ENCODE measurements around the gene CEACAM1.
"Not testable (repeated sequence)": the region's sequence is repeated elsewhere in the genome, so short reads cannot be mapped to it uniquely, and the experiment has no call there.

Gene CEACAM1

DNA sequence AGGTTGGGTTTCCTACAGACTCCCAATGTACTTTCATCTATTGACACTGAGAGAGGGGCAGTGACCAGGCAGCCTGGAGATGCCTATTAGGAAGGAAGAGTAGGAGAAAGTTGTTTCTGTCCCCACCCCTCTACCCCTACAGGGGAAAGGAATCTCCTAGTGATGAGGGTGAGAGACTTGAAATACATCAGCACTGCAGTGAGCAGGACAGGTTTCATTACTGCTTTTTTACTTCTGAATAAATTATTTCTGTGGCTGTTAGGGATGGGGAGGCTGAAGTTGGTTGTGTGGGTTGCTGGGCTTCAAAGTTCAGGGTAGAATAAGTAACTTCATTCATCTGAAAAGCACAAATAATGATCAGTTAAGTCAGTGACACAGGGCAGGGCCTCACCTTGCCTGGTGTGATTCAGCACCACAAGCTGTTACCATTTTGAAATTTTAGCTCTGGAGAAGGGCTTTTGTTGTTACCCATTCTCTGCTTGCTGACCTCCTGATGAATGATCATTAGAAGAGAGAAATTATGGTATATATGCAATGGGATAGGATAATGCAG lies 19.3 kb downstream of the CEACAM1 start:
- no peak for DNase-seq

DNA sequence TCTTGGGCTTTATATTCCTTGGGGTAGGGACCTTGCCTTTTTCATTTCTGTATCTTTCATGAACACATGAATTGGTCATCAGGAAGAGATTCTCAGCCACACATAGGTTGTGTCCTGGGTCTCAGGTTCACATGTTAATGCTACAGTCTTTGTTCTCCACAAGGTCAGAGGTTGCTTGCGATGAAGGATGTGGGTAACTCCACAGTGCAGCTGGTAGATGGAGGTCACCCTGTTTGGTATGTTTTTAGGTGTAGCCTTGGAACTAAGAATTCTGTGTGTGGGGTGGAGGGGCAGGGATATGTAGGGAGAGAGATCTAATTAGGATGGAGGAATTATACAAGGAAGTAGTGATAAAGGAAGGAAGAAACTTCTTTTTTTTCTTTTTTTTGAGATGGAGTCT lies 23.2 kb downstream of the CEACAM1 start:
- no peak for DNase-seq

DNA sequence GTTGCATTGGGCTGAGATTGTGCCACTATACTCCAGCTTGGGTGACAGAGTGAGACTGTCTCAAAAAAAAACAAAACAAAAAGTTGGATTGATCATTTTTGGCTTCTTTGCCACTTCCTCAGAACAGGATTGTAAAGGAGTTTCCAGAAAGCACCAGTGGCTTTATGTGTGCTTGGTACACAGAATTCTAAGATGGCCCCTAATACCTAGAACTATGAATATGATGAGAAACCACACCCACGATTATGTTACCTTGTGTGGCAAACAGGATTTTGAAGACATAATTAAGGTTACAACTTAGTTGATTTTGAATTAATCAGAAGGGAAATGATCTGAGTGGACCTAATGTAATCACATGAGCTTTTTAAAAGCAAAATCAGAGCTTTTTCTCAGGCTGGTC lies 26.5 kb downstream of the CEACAM1 start:
- no peak for DNase-seq

DNA sequence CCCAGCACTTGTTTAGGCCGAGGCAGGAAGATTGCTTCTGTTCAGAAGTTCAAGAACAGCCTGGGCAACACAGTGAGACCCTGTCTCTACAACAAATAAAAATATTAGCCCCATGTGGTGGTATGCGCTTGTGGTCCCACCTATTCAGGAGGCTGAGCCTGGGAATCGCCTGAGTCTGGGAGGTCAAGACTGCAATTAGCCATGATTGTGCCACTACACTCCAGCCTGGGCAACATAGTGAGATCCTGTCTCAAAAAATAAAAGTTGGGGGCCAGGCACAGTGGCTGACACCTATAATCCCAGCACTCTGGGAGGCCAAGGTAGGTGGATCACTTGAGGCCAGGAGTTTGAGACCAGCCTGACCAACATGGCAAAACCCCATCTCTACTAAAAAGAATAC lies 27.0 kb downstream of the CEACAM1 start:
- DNase-seq = not testable (repeated sequence)

DNA sequence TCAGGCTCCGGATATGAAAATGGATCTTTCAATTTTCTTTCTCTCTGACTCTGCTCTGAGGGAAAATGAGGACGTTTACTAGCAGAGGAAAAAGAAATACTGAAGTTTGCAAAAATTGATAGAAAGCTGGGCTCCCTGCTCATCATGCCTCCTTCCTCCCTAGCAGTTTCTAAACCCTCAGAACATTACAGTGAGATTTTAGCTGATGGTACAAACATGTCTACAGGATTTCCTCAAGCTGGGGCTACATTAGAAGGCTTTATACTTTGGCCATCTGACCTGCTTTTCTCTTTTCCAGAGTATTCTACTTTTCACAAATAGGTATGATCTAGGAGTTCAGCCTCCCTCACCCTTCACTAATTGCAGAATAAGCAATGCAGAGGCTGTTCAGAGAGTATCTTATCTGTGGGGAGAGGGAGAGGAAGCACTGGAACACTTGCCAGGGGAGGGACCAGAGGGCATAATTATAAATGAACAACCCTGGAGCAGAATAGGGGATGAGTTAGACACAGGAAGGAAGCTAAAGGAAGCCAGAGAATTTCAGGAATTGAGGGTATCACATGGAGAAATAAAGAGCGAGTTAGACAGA lies 30.0 kb downstream of the CEACAM1 start:
- no peak for DNase-seq

DNA sequence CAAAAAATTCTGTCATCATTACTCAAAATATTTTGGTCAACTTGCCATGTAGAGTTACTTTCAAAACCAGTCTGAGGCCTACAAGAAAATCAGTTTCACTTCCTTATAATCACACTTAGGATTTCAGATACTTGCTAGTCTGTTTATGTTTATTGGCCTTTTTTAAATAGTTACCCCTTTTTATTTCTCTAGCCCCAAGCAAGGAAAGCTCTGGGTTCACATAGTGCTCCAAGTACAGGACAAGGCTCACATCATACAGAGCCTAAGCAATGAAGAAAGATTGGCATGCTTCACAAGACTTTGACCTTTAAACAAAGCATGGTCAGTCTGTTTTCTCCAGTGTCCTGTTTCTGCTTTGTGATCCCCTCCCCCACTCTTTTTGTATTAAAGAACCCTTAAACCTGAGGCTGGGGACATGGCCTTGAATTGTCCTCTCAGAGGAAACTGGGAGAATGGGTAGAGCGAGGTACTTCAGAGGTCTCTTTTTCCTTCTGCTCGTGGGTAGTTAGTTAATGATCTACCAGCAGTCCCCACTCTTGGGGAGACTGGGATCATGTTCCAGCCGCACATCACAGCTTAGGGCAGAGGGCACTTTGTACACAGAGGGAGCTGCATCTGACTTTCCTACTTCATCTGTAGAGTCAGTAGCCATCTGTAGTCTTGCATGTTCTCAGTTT lies 30.7 kb downstream of the CEACAM1 start:
- no peak for DNase-seq

DNA sequence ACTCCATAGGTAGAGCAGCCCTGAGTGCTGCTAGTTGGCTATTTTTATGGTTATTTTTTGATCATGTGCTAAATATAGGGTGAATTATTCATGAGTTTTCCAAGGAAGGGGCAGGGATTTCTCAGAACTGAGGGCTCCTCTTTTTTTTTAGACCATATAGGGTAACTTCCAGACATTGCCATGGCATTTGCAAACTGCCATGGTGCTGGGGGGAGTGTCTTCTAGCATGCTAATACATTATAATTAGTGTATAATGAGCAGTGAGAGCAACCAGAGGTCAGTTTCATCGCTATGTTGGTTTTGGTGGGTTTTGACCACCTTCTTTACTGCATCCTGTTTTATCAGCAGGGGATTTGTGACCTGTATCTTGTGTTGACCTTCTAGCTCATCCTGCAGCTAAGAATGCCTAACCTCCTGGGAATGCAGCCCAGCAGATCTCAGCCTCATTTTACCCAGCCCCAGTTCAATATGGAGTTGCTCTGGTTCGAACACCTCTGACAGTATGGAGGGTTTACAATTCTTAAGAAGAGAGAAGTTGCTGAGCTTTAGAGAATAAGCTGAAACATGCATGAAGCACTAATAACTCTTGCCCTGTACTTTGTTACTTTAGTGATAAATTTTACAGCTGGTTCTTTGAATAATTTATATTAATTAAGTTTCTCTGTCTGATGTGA lies 31.7 kb downstream of the CEACAM1 start:
- no peak for DNase-seq

DNA sequence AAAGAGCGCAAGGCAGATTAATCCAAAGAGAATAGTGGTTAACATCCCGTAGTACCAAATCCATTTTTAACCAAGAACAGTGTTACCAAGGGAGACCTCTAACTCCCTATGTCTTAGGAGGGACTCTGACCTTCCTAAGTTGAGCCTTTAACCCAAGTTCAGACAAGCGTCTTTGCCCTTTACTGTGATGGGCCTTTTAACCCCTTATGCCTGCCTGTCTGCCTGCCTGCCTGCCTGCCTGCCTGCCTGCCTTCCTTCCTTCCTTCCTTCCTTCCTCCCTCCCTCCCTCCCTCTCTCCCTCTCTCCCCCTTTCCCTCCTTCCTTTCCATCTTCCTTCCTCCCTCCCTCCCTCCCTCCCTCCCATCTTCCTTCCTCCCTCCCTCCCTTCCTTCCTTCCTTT lies 32.6 kb downstream of the CEACAM1 start:
- no peak for DNase-seq

DNA sequence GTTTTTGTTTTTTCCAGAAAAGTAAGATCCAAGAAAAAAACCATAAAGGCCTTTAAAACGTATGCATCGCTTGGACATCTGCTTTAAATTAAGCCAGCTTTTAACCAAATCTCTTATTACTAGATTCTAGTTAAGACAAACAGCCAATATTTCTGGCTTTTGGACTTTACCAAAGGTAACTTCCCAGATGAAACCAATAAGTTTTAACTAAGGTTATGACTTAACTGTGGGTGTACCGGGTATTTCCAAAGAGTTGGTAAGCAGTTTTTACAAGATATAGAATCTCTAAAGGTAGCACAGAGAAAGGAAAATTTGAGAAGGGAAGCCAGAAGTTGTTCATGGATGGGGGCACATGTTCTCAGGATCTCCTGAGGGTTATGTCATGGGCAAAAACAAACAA lies 34.0 kb downstream of the CEACAM1 start:
- no peak for DNase-seq

DNA sequence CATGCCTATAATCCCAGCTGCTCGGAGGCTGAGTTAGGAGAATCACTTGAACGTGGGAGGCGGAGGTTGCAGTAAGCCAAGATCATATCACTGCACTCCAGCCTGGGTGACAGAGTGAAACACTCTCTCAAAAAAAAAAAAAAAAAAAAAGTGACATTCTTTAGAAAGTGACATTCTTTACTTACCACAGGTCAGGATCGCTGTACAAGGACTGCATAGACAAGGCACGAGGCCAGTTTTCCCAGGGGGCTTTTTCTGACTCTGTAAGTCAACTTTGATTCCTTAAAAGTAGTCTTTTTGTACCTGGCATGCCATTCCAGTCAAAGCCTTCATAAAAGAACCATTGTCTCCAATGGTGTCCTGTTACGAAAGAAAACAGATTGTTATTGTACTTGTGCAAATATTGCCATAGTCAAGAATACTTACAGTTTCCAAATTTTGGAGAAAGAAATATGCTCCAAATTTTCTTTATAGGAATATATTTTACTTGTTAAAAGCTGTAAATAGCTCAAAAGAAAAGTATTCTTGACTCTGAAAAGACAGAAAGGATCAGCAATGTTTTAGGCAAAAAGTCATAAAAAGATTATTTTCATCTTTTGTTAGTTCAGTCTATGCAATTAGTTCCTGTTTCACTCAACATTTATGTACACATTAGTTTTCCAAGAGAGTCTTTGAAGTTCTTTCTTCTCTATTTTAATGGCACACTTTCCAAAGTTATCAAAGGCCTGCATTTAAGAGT lies 39.3 kb downstream of the CEACAM1 start:
- DNase-seq = peak; percentile 7

DNA sequence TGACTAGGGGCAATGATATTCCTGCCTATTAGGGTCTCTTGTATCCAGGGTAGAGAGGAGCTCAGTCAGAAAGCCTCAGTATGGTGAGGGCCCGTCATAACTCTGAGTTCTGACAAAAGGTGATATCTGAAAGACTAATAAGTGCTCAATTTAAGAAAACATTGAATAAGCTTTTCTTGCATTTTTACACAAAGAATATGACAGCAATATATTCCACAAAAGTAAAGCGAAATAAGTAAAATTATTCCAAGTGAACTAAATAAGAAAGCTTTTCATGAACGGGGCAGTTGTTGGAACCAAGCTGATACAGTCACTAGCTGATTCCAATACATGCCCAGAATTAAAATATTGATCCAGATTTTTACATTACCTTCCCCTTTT lies 40.5 kb downstream of the CEACAM1 start:
- DNase-seq = no peak

DNA sequence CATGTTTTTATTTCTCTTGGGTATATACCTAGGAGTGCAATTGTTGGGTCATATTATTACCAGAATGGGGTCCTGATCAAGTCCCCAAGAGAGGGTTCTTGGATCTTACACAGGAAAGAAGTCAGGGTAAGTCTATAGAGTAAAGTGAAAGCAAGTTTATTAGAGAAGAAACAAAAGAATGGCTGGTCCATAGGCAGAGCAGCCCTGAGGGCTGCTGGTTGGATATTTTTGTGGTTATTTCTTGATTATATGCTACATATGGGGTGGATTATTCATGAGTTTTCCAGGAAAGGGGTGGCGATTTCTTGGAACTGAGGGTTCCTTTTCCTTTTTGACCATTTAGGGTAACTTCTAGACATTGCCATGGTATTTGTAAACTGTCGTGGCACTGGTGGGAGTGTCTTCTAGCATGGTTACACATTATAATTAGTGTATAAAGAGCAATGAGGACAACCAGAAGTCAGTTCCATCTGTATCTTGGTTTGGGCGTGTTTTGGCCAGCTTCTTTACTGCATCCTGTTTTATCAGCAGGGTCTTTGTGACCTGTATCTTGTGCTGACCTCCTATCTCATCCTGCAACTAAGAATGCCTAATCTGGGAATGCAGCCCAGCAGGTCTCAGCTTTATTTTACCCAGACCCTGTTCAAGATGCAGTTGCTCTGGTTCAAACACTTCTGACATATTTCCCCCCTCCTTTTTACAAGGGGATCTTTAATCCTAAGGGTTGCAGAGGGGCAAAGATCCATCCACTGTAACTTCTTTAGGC lies 41.1 kb downstream of the CEACAM1 start:
- DNase-seq = no peak

DNA sequence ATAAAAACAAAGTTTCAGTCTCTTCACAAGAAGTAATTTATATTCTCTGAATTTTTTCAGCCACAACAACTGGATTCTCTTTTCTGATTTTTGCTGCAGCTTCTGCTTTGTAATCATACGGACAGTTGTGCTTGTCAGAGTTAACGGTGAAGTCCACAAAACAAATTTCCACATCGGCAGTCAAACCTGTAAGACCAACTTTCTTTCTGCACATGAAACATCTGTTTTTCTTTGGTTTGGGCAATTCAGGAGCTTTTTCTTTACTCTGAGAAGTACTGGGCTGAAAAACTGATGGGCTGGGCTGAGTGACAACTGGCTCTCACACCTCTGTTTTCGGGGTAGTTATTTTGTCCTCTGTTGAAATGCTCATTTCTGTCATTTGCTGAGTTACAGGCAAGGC lies 43.2 kb downstream of the CEACAM1 start:
- DNase-seq = not testable (repeated sequence)

DNA sequence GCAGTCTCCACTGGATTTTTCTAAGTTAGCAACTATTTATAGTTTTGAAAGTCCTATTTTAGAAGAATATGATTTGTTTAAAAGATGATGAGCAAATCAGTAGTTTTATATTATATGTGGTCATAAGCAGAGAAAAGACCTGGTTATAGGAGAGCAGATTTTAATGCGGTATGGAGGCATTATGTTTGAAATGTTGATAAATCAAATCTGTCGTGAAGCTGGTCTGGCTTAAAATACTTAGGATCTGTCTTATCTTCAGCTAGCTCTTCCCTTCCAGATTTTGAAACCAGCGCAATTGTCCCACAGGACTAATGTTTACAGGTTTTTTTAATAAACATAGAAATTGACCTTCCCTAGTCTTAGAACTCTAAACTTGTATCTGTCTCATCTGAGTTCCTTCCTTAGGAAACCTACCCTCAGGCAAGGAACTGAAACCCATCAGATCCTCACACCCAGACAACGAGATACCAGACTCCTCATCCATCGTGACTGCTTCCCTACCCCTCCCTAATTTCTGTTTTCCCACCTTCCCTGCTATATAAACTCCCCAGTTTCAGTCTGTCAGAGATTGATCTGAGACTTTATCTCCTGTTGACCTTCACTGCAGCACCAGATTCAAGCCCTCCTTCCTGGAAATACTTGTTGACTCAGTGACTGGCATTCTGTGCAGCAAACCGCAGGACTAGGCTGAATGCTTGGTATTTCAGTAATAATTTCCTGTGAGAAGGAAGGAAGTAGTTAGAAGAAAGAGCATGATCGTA lies 47.8 kb downstream of the CEACAM1 start:
- no peak for DNase-seq

DNA sequence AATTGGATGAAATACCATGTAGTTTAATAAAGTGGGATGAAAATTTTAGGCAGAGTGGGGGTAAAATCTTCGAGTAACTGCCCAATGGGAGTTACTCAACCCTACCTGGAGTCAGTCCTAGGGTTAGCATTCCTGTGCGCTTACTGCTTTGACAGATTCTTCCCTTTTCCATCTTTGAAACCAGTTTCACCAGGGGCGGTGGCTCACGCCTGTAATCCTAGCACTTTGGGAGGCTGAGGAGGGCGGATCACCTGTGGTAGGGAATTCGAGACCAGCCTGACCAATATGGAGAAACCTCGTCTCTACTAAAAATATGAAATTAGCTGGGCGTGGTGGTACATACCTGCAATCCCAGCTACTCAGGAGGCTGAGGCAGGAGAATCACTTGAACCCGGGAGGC lies 48.5 kb downstream of the CEACAM1 start:
- no peak for DNase-seq

DNA sequence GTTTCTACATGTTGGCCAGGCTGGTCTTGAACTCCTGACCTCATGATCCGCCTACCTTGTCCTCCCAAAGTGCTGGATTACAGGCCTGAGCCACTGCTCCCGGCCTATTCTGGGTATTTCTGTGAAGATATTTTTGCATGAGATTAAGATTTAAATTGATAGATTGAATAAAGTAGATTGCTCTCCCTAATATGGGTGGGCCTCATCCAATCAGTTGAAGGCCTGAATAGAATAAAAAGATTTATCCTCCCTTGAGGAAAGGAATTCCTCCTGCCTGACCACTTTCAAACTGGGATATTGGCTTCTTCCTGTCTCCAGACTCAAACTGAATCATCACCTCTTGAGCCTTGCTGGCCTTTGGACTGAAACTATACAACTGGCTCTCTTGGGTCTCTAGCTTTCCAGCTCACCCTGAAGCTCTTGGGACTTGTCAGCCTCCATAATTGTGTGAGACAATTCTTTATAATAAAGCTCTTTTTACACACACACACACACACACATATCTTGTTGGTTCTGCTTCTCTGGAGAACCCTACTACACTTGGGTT lies 49.4 kb downstream of the CEACAM1 start:
- no peak for DNase-seq

DNA sequence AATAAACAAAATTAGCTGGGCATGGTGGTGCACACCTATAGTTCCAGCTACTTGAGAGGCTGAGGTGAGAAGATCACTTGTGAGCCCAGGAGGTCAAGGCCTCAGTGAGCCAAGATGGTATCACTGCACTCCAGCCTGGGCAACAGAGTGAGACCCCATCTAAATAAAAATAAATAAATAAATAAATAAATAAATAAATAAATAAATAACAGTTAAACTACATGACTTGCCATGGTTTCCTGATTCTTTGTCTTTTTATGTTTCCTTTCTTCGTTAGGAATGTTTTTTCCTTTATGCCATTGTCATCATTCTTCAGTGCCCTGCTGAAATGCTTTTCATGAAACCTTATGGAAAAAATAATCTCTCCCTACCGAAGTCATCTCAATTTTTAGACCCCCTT lies 50.3 kb downstream of the CEACAM1 start:
- DNase-seq = no peak

DNA sequence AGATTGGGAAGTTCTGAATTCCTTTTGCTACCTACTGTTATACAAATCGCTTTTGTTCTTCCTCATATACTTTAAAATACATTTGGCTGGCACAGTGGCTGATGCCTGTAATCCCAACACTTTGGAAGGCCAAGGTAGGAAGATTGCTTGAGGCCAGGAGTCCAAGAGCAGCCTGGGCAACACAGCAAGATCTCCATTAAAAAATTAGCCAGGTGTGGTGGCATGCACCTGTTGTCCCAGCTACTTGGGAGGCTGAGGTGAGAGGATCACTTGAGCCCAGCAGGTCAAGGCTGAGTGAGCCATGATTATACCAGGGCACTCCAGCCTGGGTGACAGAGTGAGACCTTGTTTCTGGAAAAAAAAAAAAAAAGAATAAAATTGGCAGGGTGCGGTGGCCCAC lies 51.2 kb downstream of the CEACAM1 start:
- DNase-seq = no peak

DNA sequence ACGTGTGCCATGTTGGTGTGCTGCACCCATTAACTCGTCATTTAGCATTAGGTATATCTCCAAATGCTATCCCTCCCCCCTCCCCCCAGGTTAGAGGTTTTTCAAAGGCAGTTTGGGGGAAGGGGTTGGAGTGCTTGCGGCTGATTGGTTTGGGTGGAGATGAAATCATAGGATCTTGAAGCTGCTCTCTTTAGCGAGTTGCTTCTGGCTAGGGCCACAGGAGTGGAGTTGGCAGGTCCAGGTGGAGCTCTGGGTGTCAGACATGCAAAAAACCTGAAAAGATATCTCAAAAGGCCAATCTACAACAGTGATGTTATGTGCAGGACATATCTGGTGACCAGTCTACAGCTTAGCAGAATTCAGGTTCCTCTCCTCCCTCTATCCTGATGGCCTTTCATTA lies 52.9 kb downstream of the CEACAM1 start:
- no peak for DNase-seq

DNA sequence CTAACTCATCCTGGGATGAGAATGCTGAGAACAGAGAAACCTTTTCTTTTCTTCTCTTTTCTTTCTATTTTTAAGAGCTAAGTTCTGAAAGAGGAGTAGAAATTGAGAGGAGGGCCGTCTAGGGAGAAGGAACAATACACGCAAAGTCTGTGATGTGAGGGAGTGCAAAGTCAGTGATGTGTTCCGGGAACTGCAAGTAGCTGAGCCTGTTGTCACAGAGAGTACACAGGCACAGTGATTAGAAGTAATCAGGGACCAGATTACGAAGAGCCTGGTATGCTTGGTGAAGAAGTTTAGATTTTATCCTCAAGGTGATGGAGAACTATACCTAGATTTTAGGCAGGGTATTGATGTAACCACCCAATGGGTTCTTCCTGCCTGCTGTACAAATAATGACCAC lies 53.5 kb downstream of the CEACAM1 start:
- DNase-seq = no peak

DNA sequence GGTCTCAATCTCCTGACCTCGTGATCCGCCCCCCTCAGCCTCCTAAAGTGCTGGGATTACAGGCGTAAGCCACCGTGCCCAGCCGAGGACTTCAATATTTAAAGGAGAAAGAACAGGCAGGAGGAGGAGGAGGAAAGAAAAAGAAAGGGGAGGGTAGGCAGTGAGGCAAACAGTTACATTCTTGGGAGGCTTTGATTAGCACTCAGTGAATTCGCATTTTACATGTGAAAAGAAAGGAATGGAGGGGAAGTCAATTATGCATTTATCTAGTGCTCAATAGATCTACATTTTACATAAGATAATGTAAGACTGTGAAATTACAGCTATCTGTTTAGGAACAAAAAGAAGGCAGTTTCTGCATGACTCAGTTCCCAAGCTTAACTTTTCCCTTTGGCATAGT lies 54.6 kb downstream of the CEACAM1 start:
- no peak for DNase-seq

All from NCI-H2029 (cell line).